GM20000 (cell line): ENCODE measurements around the gene PRKN.

Experiments
- DNase-seq: peaks from one replicate; pipeline ENCODE4 v3.0.0; 2012; ENCODE audit warnings: low spot score
- CTCF ChIP-seq: IDR thresholded peaks from 2 replicates; pipeline ENCODE4 v1.5.1; 2012; ENCODE audit warnings: mild to moderate bottlenecking, control low read depth; ENCODE audit errors: extremely low read depth, missing control alignments

The PRKN gene

GRCh38 chr6:161422710-161423680 is 1304.6 kb downstream of the PRKN start:
- TF ChIP-seq CTCF = no peak
- DNase-seq = no peak

- DNase-seq = peak; percentile 57
- peak; percentile 59 for TF ChIP-seq CTCF
Observed at GRCh38 chr6:161418463-161418945, 1309.1 kb downstream of the PRKN start.

- no peak for DNase-seq
- TF ChIP-seq CTCF = no peak
Observed at GRCh38 chr6:161417717-161418462, 1309.7 kb downstream of the PRKN start.

GRCh38 chr6:161415302-161415855 is 1312.2 kb downstream of the PRKN start:
- DNase-seq = no peak
- no peak for TF ChIP-seq CTCF

- TF ChIP-seq CTCF = no peak
Observed at GRCh38 chr6:161414707-161415106, 1312.9 kb downstream of the PRKN start.

GRCh38 chr6:161414180-161414579 is 1313.4 kb downstream of the PRKN start:
- TF ChIP-seq CTCF = no peak
- DNase-seq = no peak

More at GRCh38 chr6:161414707-161415106, 1312.9 kb downstream of the PRKN start:
- DNase-seq = no peak

- DNase-seq = no peak
- no peak for TF ChIP-seq CTCF
Observed at GRCh38 chr6:161413355-161413771, 1314.2 kb downstream of the PRKN start.
